Mesodermal cell (in vitro differentiated cells): Measurements from ENCODE around the gene RXFP4.
A peak's percentile ranks its signal among the peaks of the same experiment; 100 is the strongest.

Source experiments
- H3K27ac ChIP-seq: 2 replicates; pipeline ENCODE4 v1.7.0; 2013; ENCODE audit warnings: mild to moderate bottlenecking, low read depth, low read length, moderate library complexity; ENCODE audit not compliant: severe bottlenecking
- H3K36me3 ChIP-seq: 2 replicates; pipeline ENCODE4 v1.7.1; 2013; ENCODE audit warnings: mild to moderate bottlenecking, low read length, moderate library complexity; ENCODE audit not compliant: control insufficient read depth, insufficient read depth
- H3K4me1 ChIP-seq: one replicate; pipeline ENCODE4 v1.7.1; 2013; ENCODE audit warnings: mild to moderate bottlenecking, low read length; ENCODE audit not compliant: insufficient read depth, control insufficient read depth, poor library complexity, severe bottlenecking
- H3K4me3 ChIP-seq: 2 replicates; pipeline ENCODE4 v1.7.0; 2013; ENCODE audit warnings: low read length, control low read depth, mild to moderate bottlenecking; ENCODE audit not compliant: insufficient read depth, poor library complexity, severe bottlenecking; ENCODE audit errors: extremely low read depth
- H3K9me3 ChIP-seq: 2 replicates; pipeline ENCODE4 v1.7.1; 2013; ENCODE audit warnings: mild to moderate bottlenecking, low read length, moderate library complexity; ENCODE audit not compliant: control insufficient read depth
- WGBS, 2 experiments: methylation state at CpG; one replicate each; pipeline ENCODE4 v1.1.5; 2013; ENCODE audit warnings: missing lambda C conversion rate in 2 of 2; ENCODE audit not compliant: insufficient coverage in 2 of 2; 5-methylcytosine and 5-hydroxymethylcytosine counted together

The RXFP4 gene

DNA sequence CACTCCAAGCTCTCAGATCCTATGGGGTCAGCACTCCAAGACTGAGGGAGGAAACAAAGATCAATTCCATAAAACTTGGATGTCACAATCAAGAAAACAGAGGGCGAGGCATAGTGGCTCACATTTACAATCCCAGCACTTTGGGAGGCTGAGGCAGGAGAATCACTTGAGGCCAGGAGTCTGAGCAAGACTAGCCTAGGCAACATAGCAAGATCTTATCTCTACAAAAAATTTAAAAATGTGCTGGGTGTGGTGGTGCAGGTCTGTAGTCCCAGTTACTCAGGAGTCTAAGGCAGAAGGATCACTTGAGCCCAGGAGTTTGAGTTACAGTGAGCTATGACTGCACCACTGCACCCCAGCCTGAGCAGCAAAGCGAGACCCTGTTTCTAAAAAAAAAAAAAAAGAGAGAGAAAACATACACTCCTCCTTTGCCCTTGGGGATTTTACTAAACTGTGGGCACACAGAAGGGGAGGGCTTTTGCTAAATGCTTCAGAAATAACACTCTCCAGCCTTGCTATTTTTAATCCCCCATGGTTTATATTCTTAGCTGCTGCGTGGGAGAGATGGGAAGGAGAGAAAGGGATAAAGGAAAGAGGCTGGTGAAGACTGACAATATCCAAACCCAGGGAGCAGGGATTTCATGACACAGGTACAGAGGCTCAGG is 18.8 kb downstream of the RXFP4 start:
- Histone ChIP-seq H3K4me1 (peaks cover 23% of the 10 kb centered on the region), H3K9me3 (no peaks in the 10 kb centered on the region), H3K27ac (peak overlapping the region; percentile 16), H3K36me3 (peaks cover 94% of the 10 kb centered on the region), H3K4me3 (no peak overlapping the region)
- WGBS, 2 experiments, result 90 to 100% methylated on average over 1 of the region's 3 CpGs

DNA sequence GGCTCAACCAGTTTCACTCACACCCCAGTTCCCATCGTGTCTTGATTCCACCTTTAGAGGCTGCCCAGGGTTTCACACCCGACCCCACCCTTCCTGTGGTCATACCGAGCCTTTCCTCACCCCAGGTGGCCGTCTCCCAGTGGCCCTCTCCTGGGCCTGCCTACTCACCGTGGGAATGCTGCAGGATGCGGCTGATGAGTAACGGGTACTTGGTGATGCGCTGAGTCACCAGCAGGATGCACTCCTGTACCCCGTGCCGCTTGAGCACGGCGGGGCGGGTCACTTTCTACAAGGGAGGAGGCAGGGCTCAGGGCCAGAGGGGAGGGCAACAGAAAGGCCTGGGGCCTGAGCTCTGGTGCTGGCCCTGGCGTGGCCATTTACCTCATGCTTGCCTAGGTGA is 20.5 kb downstream of the RXFP4 start:
- H3K9me3 ChIP-seq, result no peaks in the 10 kb centered on the region
- 71 to 78% methylated on average over 10 to 13 of the region's 14 CpGs for WGBS, 2 experiments
- no peak overlapping the region for H3K4me3 ChIP-seq
- peak overlapping the region; percentile 16 for H3K27ac ChIP-seq
- H3K36me3 ChIP-seq, result peaks cover 94% of the 10 kb centered on the region
- peaks cover 23% of the 10 kb centered on the region for H3K4me1 ChIP-seq

DNA sequence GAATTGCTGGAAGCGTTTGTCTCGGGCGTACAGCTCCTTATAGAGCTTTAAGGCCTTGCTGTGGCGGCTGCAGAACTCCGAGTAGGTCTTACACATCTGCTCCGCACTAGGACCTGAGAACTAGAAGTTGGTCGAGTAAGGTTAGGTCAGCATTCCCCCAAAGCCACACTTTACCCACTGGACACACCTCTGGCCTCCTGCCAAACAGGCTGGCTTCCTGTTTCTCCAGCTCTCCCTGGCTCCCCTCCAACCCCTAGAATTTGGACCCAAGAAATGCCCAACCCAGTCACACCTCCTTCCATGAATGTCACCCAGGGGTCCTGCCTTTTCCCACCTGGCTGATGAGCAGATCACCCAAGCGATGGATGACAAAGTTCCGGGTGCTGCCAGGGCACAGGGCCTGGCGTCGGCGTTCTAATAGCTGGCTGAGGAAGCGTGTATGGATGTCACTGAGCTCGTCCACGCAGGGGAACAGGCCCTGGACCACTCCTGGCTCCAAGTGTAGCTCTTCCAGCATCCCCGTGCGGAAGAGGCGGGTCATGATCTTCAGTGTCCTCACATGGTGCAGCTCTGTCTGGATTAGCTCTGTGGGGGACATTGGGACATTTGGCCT is 21.3 kb downstream of the RXFP4 start:
- Histone ChIP-seq H3K36me3 (peaks cover 94% of the 10 kb centered on the region), H3K27ac (no peak overlapping the region), H3K4me3 (no peak overlapping the region), H3K9me3 (no peaks in the 10 kb centered on the region), H3K4me1 (peaks cover 28% of the 10 kb centered on the region)
- WGBS, 2 experiments, result 95 to 99% methylated on average over 17 to 18 of the region's 18 CpGs

DNA sequence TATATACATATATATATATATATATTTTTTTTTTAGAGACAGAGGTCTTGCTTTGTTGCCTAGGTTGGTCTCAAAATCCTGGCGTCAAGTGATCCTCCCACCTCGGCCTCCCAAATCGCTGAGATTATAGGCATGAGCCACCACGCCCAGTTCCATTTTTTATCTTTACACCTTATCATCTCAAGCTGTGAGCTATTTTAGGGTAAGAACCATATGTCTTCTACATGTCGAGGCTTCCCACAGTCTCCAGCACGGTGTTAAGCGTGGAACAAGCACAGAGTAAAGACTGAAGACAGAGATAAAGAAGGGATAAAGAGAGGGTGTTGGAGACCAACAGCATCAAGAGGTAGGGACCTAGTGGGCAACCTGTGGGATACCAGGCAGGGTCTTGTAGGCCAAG is 22.8 kb downstream of the RXFP4 start:
- Histone ChIP-seq H3K27ac (no peak overlapping the region), H3K4me1 (peaks cover 41% of the 10 kb centered on the region), H3K9me3 (no peaks in the 10 kb centered on the region), H3K36me3 (peaks cover 93% of the 10 kb centered on the region), H3K4me3 (no peak overlapping the region)
- 90 to 100% methylated on average over 4 to 6 of the region's 7 CpGs for WGBS, 2 experiments

DNA sequence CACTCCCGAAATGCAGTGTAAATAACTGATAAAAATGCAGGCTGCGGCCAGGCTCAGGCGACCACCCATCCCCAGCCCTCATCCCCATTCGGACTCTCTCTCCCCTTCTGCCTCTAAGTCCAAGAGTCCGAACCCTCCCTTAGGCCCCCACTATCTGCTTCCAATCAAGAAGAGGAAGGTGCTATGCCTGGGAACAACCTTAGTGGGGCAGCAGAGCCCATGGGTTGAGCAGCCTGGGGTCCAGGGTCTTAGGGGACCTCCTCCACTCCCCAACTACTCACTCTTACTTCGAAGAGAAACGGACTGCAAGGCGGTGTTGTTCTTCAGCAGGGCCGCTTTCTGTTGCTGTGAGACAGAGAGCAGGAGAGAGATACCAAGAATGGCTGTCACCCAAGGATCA is 24.7 kb downstream of the RXFP4 start:
- 89 to 98% methylated on average over 5 to 8 of the region's 9 CpGs for WGBS, 2 experiments
- no peak overlapping the region for H3K4me3 ChIP-seq
- no peaks in the 10 kb centered on the region for H3K9me3 ChIP-seq
- peaks cover 55% of the 10 kb centered on the region for H3K4me1 ChIP-seq
- H3K36me3 ChIP-seq, result peaks cover 85% of the 10 kb centered on the region
- H3K27ac ChIP-seq, result no peak overlapping the region

DNA sequence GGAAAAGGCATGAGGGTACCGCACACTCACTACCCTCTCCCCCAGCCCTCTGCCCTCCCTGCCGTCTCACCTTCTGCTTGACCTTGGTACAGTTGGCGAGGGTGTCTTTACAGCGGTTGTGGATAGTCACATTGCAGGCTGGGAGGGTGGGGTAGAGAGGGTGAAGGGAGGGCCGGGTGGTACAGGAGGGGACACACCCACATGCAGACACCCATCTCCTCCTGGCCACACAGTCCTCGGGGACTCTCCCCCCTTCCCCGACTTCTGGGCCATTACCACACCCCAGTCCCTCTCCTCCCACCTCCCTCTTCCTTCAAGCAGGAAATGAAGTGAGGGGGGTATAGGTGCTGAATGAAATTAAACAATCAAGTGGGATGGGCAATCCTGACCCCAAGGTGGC is 25.3 kb downstream of the RXFP4 start:
- Histone ChIP-seq H3K36me3 (peaks cover 79% of the 10 kb centered on the region), H3K27ac (no peak overlapping the region), H3K9me3 (no peaks in the 10 kb centered on the region), H3K4me1 (peaks cover 52% of the 10 kb centered on the region), H3K4me3 (no peak overlapping the region)
- no CpG with 5 or more reads among the region's 7 CpGs for WGBS, 2 experiments

DNA sequence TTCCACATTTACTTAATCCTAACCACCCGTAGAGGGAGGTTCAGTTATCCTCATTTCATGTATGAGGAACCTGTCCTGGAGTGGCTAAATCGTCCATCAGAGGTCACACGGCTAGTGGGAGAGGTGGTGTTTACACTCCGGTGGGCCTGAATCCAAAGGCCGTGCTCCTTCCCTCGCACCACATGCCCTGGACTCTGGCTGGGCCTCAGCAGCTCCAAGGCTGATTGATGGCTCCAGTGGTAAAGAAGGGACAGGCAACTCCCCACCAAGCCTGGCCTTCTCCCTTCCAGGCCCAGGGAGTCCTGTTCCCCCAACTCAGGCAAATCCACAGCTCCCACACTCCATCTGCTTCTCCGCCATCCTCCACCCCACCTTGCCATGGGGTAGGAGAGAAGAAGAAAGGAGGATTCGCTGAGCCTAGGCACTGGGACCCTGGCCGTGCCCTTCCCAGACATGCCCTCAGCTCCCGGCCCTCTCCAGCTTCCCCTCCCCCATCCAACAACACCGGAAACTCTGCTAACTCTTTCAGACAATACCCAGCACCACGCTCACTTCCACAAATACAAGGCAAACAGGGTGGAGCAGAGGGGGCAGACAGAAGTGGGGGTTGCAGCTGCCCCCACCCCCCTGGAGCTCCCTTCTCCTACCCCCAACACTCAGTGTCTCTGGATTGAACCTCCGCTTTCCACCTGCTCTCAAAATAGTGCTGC is 26.1 kb downstream of the RXFP4 start:
- Histone ChIP-seq H3K36me3 (peaks cover 76% of the 10 kb centered on the region), H3K9me3 (no peaks in the 10 kb centered on the region), H3K4me3 (peak overlapping the region; percentile 2), H3K27ac (peak overlapping the region; percentile 57), H3K4me1 (peaks cover 52% of the 10 kb centered on the region)
- WGBS, 2 experiments, result 65 to 86% methylated on average over 5 to 6 of the region's 13 CpGs

DNA sequence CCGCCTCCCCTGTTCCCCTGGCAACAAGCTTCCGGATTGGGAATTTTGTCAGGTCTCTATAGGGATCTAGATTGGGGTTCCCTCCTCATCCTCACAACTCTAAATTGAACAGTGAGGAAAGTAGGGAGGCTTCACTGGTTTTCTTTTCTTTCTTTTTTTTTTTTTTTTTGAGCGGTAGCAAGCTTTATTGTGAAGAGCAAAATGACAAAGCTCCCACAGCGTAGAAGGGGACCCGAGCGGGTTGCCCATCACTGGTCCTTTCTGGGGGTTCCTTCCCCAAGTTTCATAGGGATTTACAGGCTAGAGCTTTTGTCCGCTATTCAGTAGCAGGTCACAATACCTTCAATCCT is 26.6 kb downstream of the RXFP4 start:
- H3K4me3 ChIP-seq, result peak overlapping the region; percentile 2
- 89 to 94% methylated on average over 3 of the region's 7 CpGs for WGBS, 2 experiments
- H3K4me1 ChIP-seq, result peaks cover 50% of the 10 kb centered on the region
- H3K36me3 ChIP-seq, result peaks cover 75% of the 10 kb centered on the region
- H3K27ac ChIP-seq, result peak overlapping the region; percentile 57
- no peaks in the 10 kb centered on the region for H3K9me3 ChIP-seq

DNA sequence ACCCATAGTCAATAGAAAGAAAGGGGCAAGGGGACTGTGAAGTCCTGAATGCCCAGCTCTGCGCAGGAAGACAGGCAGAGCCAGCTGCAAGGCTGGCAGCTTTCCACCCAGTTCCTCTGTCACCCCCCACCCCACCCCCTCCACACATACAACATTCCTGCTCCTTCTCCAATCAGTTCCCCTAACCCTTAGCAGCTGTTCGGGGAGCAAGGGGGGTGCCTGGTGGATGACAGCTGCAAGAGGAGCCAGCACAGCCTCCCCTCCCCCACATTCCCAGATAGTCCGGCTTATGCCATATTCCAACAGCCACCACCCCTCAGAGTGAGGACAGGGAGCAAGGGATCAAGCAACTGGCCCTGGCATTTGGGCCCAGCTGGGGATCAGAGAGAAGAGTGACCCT is 27.2 kb downstream of the RXFP4 start:
- peak overlapping the region; percentile 57 for H3K27ac ChIP-seq
- H3K4me3 ChIP-seq, result no peak overlapping the region
- H3K4me1 ChIP-seq, result peaks cover 50% of the 10 kb centered on the region
- peaks cover 74% of the 10 kb centered on the region for H3K36me3 ChIP-seq
- WGBS, 2 experiments, result 83% methylated on average over 2 of the region's 3 CpGs; no CpG with 5 or more reads in 1 of the 2 experiments
- no peaks in the 10 kb centered on the region for H3K9me3 ChIP-seq

DNA sequence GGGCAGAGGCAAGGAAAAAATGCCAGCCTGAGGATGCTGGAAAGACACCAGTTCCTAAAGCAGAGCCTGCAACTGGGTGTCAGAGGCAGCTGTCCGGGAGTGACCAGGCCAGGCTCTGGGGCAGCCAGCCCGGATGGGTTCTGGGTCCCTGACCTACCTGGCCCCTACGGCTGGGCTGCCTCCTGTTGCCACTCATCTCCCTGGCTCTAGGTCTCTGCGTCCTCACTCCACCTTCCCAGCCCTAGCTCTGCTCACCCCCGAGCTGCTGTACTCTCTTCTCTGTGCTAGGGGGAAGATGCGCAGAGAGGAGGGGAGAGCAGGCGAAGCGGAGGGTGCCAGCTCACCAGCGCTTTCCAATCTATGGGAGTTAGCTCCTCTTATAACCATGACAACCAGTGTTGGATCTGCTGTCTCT is 27.9 kb downstream of the RXFP4 start:
- Histone ChIP-seq H3K36me3 (peaks cover 77% of the 10 kb centered on the region), H3K9me3 (no peaks in the 10 kb centered on the region), H3K4me3 (no peak overlapping the region), H3K27ac (no peak overlapping the region), H3K4me1 (peaks cover 52% of the 10 kb centered on the region)
- 92 to 100% methylated on average over 4 to 7 of the region's 9 CpGs for WGBS, 2 experiments
